HL-60/S4 (cell line): Measurements from ENCODE around the gene SEC31B.

Experiments
- in situ Hi-C: fragments of 300-500 bp; cut with MboI; formaldehyde crosslinking; loops from 2 replicates; pipeline ENCODE4 v1.14.3; 2022; ENCODE audit warnings: low sequenced_read_pairs

SEC31B gene, protein sequence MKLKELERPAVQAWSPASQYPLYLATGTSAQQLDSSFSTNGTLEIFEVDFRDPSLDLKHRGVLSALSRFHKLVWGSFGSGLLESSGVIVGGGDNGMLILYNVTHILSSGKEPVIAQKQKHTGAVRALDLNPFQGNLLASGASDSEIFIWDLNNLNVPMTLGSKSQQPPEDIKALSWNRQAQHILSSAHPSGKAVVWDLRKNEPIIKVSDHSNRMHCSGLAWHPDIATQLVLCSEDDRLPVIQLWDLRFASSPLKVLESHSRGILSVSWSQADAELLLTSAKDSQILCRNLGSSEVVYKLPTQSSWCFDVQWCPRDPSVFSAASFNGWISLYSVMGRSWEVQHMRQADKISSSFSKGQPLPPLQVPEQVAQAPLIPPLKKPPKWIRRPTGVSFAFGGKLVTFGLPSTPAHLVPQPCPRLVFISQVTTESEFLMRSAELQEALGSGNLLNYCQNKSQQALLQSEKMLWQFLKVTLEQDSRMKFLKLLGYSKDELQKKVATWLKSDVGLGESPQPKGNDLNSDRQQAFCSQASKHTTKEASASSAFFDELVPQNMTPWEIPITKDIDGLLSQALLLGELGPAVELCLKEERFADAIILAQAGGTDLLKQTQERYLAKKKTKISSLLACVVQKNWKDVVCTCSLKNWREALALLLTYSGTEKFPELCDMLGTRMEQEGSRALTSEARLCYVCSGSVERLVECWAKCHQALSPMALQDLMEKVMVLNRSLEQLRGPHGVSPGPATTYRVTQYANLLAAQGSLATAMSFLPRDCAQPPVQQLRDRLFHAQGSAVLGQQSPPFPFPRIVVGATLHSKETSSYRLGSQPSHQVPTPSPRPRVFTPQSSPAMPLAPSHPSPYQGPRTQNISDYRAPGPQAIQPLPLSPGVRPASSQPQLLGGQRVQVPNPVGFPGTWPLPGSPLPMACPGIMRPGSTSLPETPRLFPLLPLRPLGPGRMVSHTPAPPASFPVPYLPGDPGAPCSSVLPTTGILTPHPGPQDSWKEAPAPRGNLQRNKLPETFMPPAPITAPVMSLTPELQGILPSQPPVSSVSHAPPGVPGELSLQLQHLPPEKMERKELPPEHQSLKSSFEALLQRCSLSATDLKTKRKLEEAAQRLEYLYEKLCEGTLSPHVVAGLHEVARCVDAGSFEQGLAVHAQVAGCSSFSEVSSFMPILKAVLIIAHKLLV

DNA sequence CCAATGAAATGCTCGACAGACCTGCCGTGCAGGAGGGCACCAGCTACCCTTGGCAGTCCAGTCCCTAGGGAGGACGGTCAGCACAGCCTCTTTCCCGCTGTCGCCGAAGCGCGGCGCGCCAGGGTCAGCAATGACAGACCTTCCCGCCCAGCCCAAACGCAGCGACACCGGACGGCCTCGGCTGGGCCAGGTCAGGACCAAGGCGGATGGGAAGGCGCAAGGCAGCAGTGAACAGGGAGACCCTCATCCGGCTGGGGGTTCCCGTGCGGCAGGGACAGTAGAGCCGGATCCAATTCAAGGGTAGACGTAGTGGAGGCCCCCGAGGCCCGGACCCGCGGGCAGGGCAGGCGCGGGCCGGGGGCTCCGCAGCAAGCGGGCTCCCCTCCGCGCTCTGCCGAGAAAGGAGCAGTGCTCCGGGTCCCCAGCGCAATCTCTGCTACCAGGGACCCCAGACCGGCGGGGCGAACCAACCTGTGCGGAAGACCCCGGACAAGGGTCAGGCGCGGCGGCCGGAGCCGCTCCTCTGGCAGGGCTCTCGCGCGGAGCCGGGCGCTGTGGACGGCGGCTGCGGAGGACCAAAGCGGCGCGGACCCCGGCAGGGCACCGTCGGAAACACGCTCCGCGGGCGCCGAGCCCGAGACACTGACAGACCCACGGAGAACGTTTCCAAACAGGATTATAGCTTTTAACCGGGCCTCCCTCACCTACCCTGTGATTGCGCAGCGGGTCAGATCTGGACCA lies at the start of gene SEC31B:
TSS of gene SEC31B (minus strand) at position 551 of the 741 bp plus-strand sequence. CDS start 2,909 bp downstream, outside the sequence.
- in situ Hi-C loops = loop anchor here (10.0 kb wide), 1 partner anchor 175 kb away; the partner anchor contains the start of gene SCD

DNA sequence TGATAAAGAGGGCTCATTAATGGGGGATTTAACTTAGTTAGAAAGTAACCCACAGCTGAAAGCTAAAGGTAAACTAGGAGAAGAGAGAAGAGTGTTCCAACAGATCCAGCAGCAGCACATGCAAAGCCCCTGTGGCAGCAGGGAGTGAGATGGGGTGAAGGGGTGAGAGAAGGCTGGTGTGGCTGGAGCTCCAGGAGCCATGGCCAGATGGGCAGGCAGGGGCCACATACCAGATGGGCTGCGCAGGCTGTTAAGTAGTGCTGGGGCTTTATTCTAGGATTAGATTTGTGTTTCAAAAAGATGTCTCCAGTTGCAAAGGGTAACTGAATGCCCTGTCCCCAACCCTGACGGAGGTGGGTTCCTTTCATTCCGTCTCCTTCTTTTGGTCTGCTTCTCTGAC lies 49.3 kb upstream of the SEC31B start:
- in situ Hi-C loops = no loop called here

DNA sequence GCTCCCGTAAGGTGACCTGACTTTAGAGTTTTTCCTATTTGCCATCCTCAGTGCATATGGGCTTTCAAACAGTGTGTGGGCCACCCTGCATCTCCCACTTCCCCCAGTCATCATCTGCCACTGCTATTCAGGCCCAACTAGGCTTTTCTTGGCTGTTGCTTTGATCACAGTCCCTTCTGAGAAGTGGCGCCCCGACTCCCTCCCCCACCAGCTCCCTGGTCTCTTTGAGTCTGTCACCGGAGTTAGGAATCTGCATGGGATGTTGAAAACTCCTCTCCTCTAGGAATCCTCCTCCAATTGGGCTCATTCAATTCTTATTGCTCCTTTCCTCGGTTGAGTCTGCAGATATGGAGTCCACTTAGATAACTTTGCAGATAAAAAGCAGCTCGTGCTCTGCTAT lies 48.2 kb upstream of the SEC31B start:
- in situ Hi-C loops = no loop called here

DNA sequence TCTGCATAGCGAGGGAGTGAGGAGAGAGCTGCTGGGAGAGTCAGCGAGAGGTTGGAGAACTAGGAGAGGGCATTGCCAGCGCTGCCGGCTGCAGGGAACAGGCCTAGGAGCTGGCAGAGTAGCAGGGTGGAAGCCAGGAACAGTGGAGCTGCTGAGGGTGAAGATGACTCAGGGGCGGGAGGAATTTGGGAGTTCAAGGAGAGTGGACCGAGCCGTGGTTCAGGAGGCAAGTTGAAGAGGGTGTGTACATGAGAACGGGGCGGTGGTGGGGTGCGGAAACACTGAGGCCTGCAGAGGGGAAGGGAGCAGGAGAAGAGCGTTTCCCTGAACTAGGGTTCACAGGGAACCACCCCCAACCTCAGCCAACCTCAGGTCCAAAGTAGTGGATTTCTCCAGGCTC lies 47.6 kb upstream of the SEC31B start:
- in situ Hi-C loops = no loop called here

DNA sequence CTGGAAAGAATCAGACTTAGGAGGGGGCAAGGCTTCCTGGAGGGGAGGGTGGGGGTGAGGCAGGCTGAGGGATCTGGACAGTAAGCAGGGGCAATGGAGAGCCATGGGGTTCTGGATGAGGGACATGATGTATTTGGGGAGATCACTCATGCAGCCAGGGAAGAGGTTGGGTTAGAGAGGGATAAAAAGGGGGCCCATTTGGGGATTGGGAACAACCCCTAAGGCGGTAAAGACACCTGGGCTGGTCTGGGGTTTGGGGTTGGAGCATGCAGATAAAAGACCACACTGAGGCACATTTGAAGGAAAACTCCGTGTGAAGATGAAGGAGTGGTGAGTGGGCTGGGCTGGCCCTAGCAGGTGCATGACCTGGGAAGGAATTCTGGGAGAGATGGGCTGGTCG lies 46.9 kb upstream of the SEC31B start:
- in situ Hi-C loops = no loop called here

DNA sequence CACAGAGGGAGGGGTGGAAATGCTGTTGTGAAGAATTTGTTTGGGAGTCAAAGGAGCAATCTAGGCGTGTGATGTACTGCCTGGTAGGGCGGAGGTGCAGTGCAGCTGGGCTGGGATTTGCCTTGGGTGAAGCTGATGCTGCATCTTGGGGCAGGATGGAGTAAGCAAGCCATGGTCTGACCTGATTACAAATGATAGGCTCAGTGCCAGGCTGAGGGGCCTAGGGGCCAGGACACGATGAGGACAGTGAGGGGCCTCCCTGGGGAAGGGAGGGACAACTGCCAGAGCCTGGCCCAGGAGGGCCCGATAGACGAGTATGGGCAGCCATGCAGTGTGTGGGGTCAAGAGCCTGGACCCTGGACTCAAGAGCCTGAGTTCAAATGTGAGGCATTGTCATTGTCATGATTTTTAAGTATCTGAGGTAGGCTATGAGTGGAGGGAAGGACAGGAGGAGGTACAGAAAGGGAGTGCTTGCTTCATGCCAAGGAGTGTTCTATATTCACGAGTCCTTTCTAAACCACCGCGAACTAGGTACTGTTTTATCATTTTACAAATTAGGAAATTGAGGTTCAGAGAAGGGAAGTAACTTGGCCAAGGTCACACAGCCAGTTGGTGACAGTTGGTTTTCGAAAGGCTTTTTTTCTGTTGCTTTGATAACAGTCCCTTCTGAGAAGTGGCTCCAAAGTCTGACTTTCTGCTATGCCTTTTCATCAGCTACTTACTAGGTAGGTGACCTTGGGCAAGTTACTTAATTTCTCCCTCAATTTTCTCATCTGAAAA lies 45.7 kb upstream of the SEC31B start:
- in situ Hi-C loops = no loop called here

DNA sequence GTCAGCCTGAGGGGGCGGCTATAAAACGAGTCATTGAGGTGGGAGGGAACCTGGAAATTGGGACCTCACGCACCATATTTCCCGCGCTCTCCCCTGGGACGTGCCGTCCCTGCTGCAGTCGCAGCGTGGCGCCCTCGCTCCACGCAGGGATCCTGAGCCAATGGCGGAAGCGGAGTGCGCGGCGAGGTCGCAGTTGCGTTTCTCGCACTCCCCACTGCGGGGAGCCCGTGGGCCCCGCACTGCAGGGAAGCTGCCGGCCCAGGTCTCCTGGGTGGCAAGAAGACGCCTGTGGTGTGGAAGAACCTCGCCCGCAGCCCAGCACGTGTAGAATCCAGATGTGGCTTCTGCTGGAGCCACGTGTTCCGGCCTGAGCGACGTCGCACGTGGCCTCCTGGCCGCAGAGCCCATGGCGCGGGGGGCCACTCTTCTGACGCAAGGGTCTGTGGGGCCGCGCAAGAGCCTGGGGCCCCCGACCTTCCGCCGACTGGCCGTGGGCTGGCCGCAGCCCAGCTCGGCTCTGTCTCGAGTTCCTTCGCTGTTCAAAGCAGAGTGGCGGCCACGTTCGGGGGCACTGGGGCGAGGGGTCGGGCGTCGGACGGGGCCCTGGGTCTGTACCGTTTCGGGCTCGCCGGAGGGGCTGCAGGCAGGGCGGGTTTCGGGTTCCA lies 42.5 kb upstream of the SEC31B start:
- in situ Hi-C loops = loop anchor here (5.0 kb wide), 2 partner anchors 180 to 320 kb away; no protein-coding TSS in a partner anchor

DNA sequence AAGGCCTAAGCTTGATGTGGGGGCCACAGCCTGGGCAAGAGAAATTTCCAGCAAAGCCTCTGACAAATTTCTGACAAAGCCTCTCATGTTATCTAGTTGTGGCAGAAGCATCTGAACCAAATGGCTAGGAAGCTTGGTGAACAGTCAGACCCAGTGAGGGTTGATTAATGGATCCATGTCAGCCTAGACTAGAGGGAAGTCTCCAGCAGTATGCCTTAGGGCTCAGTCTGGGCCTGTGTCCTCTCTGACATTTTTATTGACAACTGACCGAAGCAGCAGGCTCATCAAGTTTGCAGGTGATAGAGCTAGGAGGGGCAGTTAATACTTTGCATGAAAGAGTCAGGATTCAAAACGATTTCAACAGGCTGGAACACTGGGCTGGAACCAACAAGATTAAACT lies 41.3 kb upstream of the SEC31B start:
- in situ Hi-C loops = loop anchor here (5.0 kb wide), 2 partner anchors 181 to 321 kb away; no protein-coding TSS in a partner anchor

DNA sequence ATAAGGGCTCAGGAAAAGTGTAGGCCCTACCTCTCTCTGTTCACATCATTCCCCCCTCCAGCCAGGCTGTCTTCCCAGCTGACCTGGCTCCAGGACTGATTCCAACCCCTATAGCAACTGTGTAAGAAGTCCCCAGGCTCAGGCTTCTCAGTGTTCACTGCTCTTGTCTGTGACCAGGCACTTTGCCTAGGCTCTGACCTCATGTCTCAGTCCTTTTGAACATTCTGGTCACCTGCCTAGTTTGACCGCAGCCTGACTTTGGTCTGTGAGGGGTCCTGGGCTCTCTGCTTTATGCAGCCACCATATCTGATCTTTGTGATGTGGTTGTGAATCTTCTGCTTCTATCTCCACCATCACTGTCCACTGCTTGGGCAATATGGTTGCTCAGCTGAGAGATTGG lies 40.6 kb upstream of the SEC31B start:
- in situ Hi-C loops = loop anchor here (5.0 kb wide), 2 partner anchors 182 to 322 kb away; no protein-coding TSS in a partner anchor

DNA sequence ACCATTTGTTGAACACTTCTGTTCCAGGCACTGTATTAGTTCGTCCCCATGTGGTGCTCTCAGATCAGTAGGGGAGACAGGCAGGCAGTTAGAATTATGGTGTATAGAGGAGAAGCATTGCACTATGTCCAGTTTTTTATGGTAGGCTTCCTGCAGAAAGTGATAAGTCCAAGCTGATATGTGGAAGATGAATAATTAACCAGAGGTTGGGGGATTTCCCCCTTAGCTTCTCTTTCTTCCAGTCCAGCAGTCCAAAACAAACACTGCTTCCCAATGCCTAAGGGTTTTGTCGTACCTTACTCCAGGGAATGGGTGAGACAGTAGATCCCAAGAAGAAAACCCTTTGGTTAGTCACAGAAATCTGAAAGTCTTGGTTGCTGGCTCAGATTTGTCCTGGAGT lies 35.2 kb upstream of the SEC31B start:
- in situ Hi-C loops = no loop called here

DNA sequence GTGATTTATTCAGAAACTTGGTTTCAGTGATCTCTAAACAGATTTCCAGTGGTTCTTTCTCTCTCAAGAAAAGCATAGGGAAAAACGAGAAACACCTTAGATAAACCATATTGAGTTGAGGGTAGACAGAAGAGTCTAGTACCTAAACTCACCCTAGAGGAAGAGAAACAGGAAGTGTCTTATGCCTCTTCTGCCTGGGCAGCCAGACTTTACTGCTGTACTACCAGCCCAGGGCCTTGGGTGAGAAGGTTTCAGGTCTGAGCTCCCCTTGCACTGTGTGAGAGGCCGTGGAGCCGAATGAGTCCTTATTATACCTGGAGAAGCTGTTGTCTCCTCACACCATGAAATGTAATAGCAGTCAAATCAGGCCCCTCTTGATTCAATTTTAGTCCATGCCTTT lies 34.3 kb upstream of the SEC31B start:
- in situ Hi-C loops = no loop called here

DNA sequence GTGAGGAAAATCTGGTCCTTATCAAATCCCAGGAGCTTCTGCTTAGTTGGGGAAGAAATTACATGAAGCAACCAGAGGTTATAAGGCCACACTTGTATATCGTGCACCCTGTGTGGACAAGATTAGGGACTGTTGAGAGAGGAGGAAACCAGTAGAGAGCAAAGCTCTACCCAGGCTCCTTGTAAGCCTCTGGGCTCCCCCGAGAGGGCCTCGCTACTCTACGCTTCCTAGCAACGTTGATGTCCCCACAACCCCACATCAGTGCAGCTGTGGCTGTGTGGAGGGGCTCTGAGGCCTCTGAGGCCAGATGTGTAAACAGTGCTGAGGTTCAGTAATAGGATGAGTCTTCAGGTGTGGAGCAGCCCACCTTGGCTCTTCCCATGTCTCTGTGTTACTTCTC lies 32.1 kb upstream of the SEC31B start:
- in situ Hi-C loops = no loop called here

DNA sequence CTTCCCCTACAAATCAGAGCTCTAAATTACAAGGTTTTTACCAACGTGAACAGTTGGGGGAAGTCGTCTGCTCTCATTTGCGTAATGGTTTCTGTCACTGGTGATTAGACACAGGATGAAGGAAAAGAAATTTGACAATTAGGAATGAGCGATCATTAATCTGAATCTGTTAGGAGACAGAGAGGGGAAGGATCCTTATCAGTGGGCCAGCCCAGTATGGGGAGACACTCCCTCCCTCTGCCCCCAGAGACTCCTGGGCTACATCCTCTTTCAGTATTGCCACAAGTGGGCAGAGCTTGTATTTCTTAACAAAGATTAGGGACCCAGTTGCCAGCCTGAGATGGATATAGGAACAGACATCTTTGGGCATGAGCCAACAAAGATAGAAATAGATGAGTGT lies 31.5 kb upstream of the SEC31B start:
- in situ Hi-C loops = no loop called here

DNA sequence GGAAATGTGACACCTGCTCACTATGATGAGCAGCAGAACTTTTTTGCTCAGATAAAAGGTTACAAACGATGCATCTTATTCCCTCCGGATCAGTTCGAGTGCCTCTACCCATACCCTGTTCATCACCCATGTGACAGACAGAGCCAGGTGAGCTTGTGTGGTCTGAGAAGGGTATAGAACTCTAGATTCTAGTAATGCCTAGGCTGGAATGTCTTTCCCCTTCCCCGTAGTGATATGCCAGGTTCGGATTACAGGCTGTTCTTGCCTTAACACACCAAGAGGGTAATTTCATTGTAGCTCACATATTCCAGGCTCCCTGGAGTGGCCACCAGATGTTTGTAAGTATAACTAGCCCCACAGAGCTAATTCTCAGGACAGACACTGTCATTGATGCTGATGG lies 25.3 kb upstream of the SEC31B start:
- in situ Hi-C loops = no loop called here

DNA sequence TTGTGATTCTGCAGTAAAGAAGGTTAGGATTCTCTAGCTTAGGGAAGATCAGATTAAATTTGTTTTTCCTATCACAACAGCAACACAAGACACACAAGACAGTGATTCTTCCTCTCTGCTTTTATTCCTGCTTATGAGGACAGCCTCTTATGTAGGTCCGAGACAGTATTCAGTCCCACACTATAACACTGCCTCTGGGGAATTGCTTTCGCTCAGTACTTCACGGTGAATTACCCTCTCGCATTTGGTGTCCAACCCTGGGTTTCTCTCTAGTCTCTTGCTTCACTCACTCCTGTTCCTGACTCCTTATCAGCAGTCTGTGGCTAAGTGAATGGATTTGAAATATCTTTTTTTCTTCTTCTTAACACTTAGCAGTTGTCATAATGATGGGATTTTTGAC lies 17.8 kb upstream of the SEC31B start:
- in situ Hi-C loops = no loop called here

DNA sequence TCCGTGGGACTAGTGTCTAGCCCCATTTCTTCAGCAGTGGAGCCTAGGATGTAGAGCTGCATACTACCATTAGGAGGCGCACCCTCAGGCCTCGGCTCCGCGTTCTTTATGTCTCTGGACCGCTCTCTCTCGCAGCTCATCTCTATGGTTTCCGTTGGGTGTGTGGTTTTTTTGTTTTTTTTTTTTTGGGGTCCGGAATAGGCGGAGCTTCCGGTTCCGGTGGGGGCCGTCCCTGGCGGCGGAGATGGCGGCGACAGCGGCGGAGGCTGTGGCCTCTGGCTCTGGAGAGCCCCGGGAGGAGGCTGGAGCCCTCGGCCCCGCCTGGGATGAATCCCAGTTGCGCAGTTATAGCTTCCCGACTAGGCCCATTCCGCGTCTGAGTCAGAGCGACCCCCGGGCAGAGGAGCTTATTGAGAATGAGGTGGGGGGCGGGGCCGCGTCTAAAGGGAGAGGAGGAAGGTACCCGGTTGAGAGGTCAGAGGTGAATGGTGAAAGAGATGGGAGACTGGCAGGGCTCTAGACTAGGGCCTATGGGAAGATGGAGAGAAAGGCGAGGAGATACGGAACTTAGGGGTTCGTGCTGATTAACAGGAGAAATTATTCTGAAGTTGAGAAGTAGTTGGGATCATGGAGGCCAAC lies 16.2 kb upstream of the SEC31B start, which contains the start of gene HIF1AN:
TSS of gene HIF1AN (plus strand) at position 229 of the 639 bp plus-strand sequence. CDS start at position 245, 16 bp downstream.
- in situ Hi-C loops = no loop called here

DNA sequence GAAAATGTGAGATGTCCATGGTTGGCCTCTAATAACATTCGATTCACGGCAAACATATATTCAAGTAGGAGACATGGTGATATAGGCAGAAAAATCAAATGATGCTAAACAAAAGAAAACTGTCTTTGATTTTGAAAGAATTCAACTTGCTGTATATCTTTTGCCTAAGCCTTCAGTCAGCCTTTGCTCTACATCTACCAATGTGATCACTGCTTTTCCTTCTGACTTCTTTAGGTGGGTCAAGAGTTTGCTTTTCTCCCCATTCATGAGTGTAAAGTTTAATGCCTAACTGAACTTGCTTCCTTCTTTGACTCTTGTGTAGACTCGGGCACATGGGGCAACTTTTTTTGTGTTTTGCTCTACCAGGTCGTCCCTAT lies 15.7 kb upstream of the SEC31B start:
- in situ Hi-C loops = no loop called here

DNA sequence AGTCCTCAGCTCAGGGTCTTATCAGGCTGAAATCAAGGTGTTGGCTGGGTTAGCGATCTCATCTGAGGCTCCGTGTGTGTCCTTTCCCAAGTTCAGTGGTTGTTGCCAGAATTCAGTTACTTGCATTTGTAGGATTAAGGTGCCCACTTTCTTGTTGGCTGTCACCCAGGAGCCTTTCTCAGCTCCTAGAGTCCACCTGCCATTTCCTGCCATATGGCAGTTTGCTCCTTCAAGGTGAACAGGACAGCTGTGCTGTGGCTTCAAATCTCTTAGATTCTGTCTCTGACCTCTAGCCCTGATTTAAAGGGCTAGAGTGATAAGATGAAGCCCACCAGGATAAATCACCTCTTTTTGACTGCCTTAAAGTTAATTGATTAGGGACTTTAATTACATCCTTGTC lies 15.1 kb upstream of the SEC31B start:
- in situ Hi-C loops = no loop called here

DNA sequence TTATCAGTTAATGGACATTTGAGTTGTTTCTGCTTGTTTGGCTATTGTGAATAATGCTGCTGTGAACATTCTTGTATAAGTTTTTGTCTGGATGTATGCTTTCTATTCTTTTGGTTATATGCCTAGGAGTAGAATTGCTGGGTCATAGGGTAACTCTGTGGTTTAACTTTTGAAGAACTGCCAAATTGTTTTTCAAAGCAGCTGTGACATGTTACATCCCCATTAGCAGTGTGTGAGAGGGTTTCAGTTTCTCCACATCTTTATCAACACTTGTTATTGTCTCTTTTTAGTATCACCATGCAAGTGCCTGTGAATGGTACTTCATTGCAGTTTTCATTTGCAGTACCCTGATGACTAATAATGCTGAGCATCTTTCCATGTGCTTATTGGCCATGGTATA lies 12.1 kb upstream of the SEC31B start:
- in situ Hi-C loops = no loop called here
